Colonic mucosa (tissue), 4 donors: Measurements from ENCODE around the gene MGP. TPM values are rescaled to one million over a fixed set of nuclear protein-coding genes. Genes with fewer than 3 reads are reported as not detected.

Experiments used
- DNase-seq: peaks from one replicate; pipeline ENCODE4 v3.0.0-alpha.2; 2020
- H3K27ac ChIP-seq: fragments of 200-600 bp; one replicate; pipeline ENCODE4 v1.8.0; 2021
- H3K27me3 ChIP-seq: fragments of 200-600 bp; one replicate; pipeline ENCODE4 v1.8.0; 2021
- H3K36me3 ChIP-seq: fragments of 200-600 bp; one replicate; pipeline ENCODE4 v1.8.0; 2021
- H3K4me1 ChIP-seq: fragments of 200-600 bp; one replicate; pipeline ENCODE4 v1.8.0; 2021; ENCODE audit warnings: mild to moderate bottlenecking
- H3K4me3 ChIP-seq: fragments of 200-600 bp; one replicate; pipeline ENCODE4 v1.8.0; 2021
- H3K9ac ChIP-seq, 2 donors: one replicate each; pipeline ENCODE4 v1.7.0; 2013; ENCODE audit warnings: control low read depth in 2 of 2, low read depth in 2 of 2, low read length in 2 of 2
- H3K9me3 ChIP-seq: fragments of 200-600 bp; one replicate; pipeline ENCODE4 v1.8.0; 2021
- intact Hi-C: fragments of 100-400 bp; cut with DNase I; formaldehyde crosslinking; loops from one replicate; pipeline ENCODE4 v1.14.1; 2022
- total RNA-seq, 2 donors: library from RNA; stranded (reverse); fragmentation: NEBNext Ultra II Directional in 1 of 2; extraction: Animal tissue kit (Norgen Biotek cat#: 25700) in 1 of 2; gene quantifications; one replicate each; pipeline ENCODE4 v1.2.1, GENCODE V29; 2021
- TF ChIP-seq, protein P1 (sequence below): fragments of 200-600 bp; IDR thresholded peaks from one replicate; pipeline ENCODE4 v1.8.0; 2022; ENCODE audit warnings: antibody characterized with exemption, mild to moderate bottlenecking
- donor health status: healthy.
- donor health status: DM: no; HTN: no; CAD: no.
- donor health status: DM: no; HTN: no; CAD: no.

The MGP gene
- total RNA-seq, 2 donors from 2014 or later, result 37.6 to 180 TPM

DNA sequence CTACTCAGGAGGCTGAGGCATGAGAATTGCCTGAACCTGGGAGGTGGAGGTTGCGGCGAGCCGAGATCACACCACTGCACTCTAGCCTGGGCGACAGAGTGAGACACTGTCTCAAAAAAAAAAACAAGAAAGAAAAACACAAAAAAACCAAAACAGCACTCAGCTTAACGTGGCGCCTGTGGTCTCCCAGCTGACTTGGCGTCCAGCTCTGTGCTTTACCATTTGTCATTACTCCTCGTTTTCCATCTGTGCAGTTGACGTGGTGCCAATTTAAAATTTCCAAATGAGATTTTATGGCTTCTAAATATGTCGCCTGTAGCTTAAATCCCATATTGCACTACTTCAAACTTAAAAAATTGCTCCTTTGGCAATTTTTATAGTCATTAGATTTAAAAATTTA is 2.0 kb downstream of the MGP start:
- intact Hi-C loops, result no loop called here
- no peaks in the 10 kb centered on the region for H3K4me1 ChIP-seq
- no peak overlapping the region for H3K9ac ChIP-seq
- no peak overlapping the region for H3K4me3 ChIP-seq
- H3K36me3 ChIP-seq, result no peaks in the 10 kb centered on the region
- H3K27me3 ChIP-seq, result no peaks in the 10 kb centered on the region
- no peak for DNase-seq
- no peak overlapping the region for H3K27ac ChIP-seq
- H3K9me3 ChIP-seq, result no peaks in the 10 kb centered on the region
- TF ChIP-seq, protein P1, sequence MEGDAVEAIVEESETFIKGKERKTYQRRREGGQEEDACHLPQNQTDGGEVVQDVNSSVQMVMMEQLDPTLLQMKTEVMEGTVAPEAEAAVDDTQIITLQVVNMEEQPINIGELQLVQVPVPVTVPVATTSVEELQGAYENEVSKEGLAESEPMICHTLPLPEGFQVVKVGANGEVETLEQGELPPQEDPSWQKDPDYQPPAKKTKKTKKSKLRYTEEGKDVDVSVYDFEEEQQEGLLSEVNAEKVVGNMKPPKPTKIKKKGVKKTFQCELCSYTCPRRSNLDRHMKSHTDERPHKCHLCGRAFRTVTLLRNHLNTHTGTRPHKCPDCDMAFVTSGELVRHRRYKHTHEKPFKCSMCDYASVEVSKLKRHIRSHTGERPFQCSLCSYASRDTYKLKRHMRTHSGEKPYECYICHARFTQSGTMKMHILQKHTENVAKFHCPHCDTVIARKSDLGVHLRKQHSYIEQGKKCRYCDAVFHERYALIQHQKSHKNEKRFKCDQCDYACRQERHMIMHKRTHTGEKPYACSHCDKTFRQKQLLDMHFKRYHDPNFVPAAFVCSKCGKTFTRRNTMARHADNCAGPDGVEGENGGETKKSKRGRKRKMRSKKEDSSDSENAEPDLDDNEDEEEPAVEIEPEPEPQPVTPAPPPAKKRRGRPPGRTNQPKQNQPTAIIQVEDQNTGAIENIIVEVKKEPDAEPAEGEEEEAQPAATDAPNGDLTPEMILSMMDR, result no peak

DNA sequence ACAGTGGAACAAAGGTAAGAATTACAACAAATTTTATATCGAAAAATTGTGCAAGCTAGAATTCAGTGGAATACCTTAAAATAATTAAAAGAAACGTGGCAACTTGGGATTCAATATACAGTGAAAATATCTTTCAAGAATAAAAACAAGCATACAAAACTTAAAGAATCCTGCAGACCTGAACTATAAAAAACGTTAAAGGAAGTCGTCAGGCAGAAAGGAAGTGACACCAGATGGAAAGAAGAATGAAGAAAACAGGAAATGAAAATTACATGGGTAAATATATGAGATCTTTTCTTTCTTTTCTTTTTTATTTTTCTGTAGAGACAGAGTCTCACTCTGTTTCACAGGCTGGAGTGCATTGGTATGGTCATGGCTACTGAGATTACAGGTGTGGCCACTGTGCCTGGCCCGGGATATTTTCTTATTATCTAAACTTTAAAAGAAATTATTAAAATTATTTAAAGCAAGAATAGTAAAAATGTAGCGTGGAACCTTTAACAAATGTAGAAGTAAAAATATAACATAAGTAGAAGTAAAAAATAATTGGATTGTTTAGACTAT is 4.7 kb downstream of the MGP start:
- H3K36me3 ChIP-seq, result no peaks in the 10 kb centered on the region
- intact Hi-C loops, result no loop called here
- H3K9me3 ChIP-seq, result no peaks in the 10 kb centered on the region
- H3K27ac ChIP-seq, result no peak overlapping the region
- no peak for DNase-seq
- TF ChIP-seq, protein P1, result no peak
- no peak overlapping the region for H3K4me3 ChIP-seq
- H3K9ac ChIP-seq, result no peak overlapping the region
- H3K27me3 ChIP-seq, result no peaks in the 10 kb centered on the region
- no peaks in the 10 kb centered on the region for H3K4me1 ChIP-seq

GRCh38 chr12:14879222-14879933 is 6.3 kb downstream of the MGP start:
- Histone ChIP-seq H3K36me3 (no peaks in the 10 kb centered on the region), H3K4me3 (no peak overlapping the region), H3K4me1 (no peaks in the 10 kb centered on the region), H3K27ac (no peak overlapping the region), H3K9ac (no peak overlapping the region), H3K27me3 (no peaks in the 10 kb centered on the region), H3K9me3 (no peaks in the 10 kb centered on the region)
- intact Hi-C loops, result no loop called here
- TF ChIP-seq, protein P1, result no peak
- no peak for DNase-seq

- Histone ChIP-seq H3K27me3 (no peaks in the 10 kb centered on the region), H3K4me1 (no peaks in the 10 kb centered on the region), H3K9me3 (no peaks in the 10 kb centered on the region), H3K36me3 (no peaks in the 10 kb centered on the region), H3K27ac (no peak overlapping the region), H3K4me3 (no peak overlapping the region), H3K9ac (no peak overlapping the region)
- intact Hi-C loops, result no loop called here
- TF ChIP-seq, protein P1, result no peak
- DNase-seq, result no peak
Observed at GRCh38 chr12:14878488-14878887, 7.2 kb downstream of the MGP start.

- H3K36me3 ChIP-seq, result no peaks in the 10 kb centered on the region
- intact Hi-C loops, result no loop called here
- TF ChIP-seq, protein P1, result no peak
- no peaks in the 10 kb centered on the region for H3K27me3 ChIP-seq
- H3K9ac ChIP-seq, result no peak overlapping the region
- H3K9me3 ChIP-seq, result no peaks in the 10 kb centered on the region
- H3K4me3 ChIP-seq, result no peak overlapping the region
- no peak overlapping the region for H3K27ac ChIP-seq
- H3K4me1 ChIP-seq, result no peaks in the 10 kb centered on the region
- no peak for DNase-seq
Observed at GRCh38 chr12:14876833-14877232, 8.8 kb downstream of the MGP start.
